ENCODE measurements around the gene NOL11.

DNA sequence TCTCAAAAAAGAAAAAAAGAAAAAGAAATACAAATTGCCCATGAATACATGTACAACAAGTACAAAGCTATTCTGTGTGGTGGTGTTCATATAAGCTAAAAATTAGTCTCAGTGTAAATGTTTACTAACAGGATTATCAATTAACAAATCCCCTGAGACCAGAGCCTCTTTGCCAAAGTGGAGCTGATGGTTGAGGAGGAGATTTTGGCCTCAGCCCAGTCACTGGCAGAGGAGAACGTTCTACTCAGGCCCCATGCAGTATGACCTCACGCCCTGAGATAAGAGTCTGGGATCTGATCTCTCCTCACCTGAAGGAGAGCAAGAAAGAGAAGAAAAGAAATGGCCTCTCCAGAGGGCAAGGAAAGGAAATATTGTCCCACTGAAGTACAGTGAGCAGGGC is 35.5 kb upstream of the NOL11 start:
- TF ChIP-seq, protein P1, sequence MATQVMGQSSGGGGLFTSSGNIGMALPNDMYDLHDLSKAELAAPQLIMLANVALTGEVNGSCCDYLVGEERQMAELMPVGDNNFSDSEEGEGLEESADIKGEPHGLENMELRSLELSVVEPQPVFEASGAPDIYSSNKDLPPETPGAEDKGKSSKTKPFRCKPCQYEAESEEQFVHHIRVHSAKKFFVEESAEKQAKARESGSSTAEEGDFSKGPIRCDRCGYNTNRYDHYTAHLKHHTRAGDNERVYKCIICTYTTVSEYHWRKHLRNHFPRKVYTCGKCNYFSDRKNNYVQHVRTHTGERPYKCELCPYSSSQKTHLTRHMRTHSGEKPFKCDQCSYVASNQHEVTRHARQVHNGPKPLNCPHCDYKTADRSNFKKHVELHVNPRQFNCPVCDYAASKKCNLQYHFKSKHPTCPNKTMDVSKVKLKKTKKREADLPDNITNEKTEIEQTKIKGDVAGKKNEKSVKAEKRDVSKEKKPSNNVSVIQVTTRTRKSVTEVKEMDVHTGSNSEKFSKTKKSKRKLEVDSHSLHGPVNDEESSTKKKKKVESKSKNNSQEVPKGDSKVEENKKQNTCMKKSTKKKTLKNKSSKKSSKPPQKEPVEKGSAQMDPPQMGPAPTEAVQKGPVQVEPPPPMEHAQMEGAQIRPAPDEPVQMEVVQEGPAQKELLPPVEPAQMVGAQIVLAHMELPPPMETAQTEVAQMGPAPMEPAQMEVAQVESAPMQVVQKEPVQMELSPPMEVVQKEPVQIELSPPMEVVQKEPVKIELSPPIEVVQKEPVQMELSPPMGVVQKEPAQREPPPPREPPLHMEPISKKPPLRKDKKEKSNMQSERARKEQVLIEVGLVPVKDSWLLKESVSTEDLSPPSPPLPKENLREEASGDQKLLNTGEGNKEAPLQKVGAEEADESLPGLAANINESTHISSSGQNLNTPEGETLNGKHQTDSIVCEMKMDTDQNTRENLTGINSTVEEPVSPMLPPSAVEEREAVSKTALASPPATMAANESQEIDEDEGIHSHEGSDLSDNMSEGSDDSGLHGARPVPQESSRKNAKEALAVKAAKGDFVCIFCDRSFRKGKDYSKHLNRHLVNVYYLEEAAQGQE (IDR thresholded peaks at IDR 0.05; ENCODE audit: low read depth, low read length) = no peak
- TF ChIP-seq, protein P2, sequence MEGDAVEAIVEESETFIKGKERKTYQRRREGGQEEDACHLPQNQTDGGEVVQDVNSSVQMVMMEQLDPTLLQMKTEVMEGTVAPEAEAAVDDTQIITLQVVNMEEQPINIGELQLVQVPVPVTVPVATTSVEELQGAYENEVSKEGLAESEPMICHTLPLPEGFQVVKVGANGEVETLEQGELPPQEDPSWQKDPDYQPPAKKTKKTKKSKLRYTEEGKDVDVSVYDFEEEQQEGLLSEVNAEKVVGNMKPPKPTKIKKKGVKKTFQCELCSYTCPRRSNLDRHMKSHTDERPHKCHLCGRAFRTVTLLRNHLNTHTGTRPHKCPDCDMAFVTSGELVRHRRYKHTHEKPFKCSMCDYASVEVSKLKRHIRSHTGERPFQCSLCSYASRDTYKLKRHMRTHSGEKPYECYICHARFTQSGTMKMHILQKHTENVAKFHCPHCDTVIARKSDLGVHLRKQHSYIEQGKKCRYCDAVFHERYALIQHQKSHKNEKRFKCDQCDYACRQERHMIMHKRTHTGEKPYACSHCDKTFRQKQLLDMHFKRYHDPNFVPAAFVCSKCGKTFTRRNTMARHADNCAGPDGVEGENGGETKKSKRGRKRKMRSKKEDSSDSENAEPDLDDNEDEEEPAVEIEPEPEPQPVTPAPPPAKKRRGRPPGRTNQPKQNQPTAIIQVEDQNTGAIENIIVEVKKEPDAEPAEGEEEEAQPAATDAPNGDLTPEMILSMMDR (IDR thresholded peaks at IDR 0.05) = no peak
- TF ChIP-seq POLR2AphosphoS5 (IDR thresholded peaks at IDR 0.05; ENCODE audit: low read depth, low read length) = no peak
- TF ChIP-seq TEAD4 (IDR thresholded peaks at IDR 0.05; ENCODE audit: borderline replicate concordance, insufficient read depth) = no peak
- no peak for TF ChIP-seq EP300 (IDR thresholded peaks at IDR 0.05; ENCODE audit: borderline replicate concordance in 1 of 2, low read depth in 1 of 2, low read length in 1 of 2)
- no peak for TF ChIP-seq TCF12 (IDR thresholded peaks at IDR 0.05)
- no peak for TF ChIP-seq MXI1 (IDR thresholded peaks at IDR 0.05; ENCODE audit: low read depth, low read length)
- TF ChIP-seq EZH2phosphoT487 (IDR thresholded peaks at IDR 0.05; ENCODE audit: borderline replicate concordance, low read depth) = no peak
- no peak for TF ChIP-seq NFIC (IDR thresholded peaks at IDR 0.05; ENCODE audit: borderline replicate concordance)
- TF ChIP-seq TAF1 (IDR thresholded peaks at IDR 0.05; ENCODE audit: borderline replicate concordance, low read depth, low read length) = no peak
- TF ChIP-seq, protein P3, sequence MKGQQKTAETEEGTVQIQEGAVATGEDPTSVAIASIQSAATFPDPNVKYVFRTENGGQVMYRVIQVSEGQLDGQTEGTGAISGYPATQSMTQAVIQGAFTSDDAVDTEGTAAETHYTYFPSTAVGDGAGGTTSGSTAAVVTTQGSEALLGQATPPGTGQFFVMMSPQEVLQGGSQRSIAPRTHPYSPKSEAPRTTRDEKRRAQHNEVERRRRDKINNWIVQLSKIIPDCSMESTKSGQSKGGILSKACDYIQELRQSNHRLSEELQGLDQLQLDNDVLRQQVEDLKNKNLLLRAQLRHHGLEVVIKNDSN (IDR thresholded peaks at IDR 0.05; ENCODE audit: borderline replicate concordance, low read depth) = no peak
- TF ChIP-seq RAD21 (IDR thresholded peaks at IDR 0.05; ENCODE audit: low read length) = no peak
- TF ChIP-seq YY1 (IDR thresholded peaks at IDR 0.05; ENCODE audit: low read depth) = no peak

Measured in SK-N-SH (cell line).